ENCODE results near the gene SRCIN1. TPM values are rescaled to one million over a fixed set of nuclear protein-coding genes. Genes with fewer than 3 reads are reported as not detected.

SRCIN1 gene
- total RNA-seq, 1 experiment from 2014 or later, result 2.6 TPM

DNA sequence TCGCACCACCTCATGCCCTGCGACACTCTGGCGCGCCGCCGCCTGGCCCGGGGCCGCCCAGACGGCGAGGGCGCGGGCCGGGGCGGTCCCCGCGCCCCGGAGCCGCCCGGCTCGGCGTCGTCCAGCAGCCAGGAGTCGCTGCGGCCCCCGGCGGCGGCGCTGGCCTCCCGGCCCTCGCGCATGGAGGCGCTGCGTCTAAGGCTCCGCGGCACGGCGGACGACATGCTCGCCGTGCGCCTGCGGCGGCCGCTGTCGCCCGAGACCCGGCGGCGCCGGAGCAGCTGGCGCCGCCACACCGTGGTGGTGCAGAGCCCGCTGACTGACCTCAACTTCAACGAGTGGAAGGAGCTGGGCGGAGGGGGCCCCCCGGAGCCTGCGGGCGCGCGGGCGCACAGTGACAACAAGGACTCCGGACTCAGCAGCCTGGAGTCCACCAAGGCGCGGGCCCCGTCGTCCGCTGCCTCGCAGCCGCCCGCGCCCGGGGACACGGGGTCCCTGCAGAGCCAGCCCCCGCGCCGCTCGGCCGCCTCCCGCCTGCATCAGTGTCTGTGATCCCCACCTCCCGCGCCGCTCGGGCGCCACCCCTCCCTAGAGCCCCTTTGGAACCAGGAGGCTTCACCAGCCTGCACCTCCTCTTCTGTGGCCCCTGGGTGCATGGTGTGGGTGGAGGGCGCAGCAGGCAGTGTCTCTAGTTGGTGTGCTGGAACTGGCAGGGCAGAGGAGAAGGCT lies 95.2 kb downstream of the SRCIN1 start:
- H4K20me1 ChIP-seq (ENCODE audit: low read length), result no peaks in the 10 kb centered on the region
- H3K9me2 ChIP-seq (replicated peaks; ENCODE audit: low read length), result no peaks in the 10 kb centered on the region
- no peak for DNase-seq
- H3K4me1 ChIP-seq (ENCODE audit: insufficient read depth, low read length), result peaks cover 4% of the 10 kb centered on the region; the same call in 1 of the 2 replicates
- no peak overlapping the region for H3K4me3 ChIP-seq (ENCODE audit: low read length)
- TF ChIP-seq EZH2phosphoT487 (IDR thresholded peaks at IDR 0.05; ENCODE audit: borderline replicate concordance, low read length) (no peak), EZH2 (IDR thresholded peaks at IDR 0.05; ENCODE audit: low read length, unreplicated experiment) (no peak), CTCF (conservative IDR thresholded peaks at IDR 0.05; ENCODE audit: low read depth, low read length) (no peak)
- no peaks in the 10 kb centered on the region for H3F3A ChIP-seq (ENCODE audit: low read length, unreplicated experiment)
- no peak overlapping the region for H3K9ac ChIP-seq (ENCODE audit: low read length)
- H3K27me3 ChIP-seq (ENCODE audit: low read length), result no peaks in the 10 kb centered on the region
- ChIA-PET POLR2A (ENCODE audit: unreplicated experiment) (no interaction called here), CTCF (no interaction called here)
- BruUV-seq (replicated peaks), result no TSS peak
- intact Hi-C loops (cut with micrococcal nuclease), result no loop called here
- H3K79me2 ChIP-seq (ENCODE audit: low read length), result no peaks in the 10 kb centered on the region
- no peaks in the 10 kb centered on the region for H3K36me3 ChIP-seq (ENCODE audit: low read depth, low read length)
- no peak overlapping the region for H2AFZ ChIP-seq (ENCODE audit: low read length)
- no peak overlapping the region for H3K27ac ChIP-seq (ENCODE audit: low read length)
- no peak overlapping the region for H3K4me2 ChIP-seq (ENCODE audit: low read length)
- no peaks in the 10 kb centered on the region for H3K9me3 ChIP-seq (ENCODE audit: low read length)
- ATAC-seq, result no peak

DNA sequence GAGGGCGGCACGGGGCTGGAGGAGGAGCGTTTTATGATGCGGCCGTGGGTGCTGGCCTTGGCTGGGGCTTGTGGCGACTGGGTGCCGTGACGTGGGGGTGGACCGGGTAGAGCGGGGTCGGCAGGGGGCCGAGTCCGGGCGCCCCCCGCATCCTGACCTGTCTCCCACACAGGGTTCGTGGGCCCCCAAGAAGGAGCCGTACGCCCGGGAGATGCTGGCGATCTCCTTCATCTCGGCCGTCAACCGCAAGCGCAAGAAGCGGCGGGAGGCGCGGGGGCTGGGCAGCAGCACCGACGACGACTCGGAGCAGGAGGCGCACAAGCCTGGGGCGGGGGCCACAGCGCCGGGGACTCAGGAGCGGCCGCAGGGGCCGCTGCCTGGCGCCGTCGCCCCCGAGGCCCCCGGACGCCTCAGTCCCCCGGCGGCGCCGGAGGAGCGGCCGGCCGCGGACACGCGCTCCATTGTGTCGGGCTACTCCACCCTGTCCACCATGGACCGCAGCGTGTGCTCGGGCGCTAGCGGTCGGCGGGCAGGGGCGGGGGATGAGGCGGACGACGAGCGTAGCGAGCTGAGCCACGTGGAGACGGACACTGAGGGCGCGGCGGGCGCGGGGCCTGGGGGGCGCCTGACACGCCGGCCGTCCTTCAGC lies 95.9 kb downstream of the SRCIN1 start:
- DNase-seq, result no peak
- no peak overlapping the region for H3K27ac ChIP-seq (ENCODE audit: low read length)
- no TSS peak for BruUV-seq (replicated peaks)
- no peak for ATAC-seq
- intact Hi-C loops (cut with micrococcal nuclease), result no loop called here
- no peaks in the 10 kb centered on the region for H3K9me2 ChIP-seq (replicated peaks; ENCODE audit: low read length)
- no peak overlapping the region for H3K4me3 ChIP-seq (ENCODE audit: low read length)
- H3K4me2 ChIP-seq (ENCODE audit: low read length), result no peak overlapping the region
- H3K9ac ChIP-seq (ENCODE audit: low read length), result no peak overlapping the region
- H3K9me3 ChIP-seq (ENCODE audit: low read length), result no peaks in the 10 kb centered on the region
- H3K4me1 ChIP-seq (ENCODE audit: insufficient read depth, low read length), result peaks cover 4% of the 10 kb centered on the region; the same call in 1 of the 2 replicates
- ChIA-PET POLR2A (ENCODE audit: unreplicated experiment) (no interaction called here), CTCF (interaction anchor here (0.5 kb wide), 1 partner anchor 48 kb away, joined by 3 read pairs; no protein-coding TSS in a partner anchor)
- H2AFZ ChIP-seq (ENCODE audit: low read length), result no peak overlapping the region
- H3F3A ChIP-seq (ENCODE audit: low read length, unreplicated experiment), result no peaks in the 10 kb centered on the region
- no peaks in the 10 kb centered on the region for H3K27me3 ChIP-seq (ENCODE audit: low read length)
- H3K79me2 ChIP-seq (ENCODE audit: low read length), result no peaks in the 10 kb centered on the region
- no peaks in the 10 kb centered on the region for H3K36me3 ChIP-seq (ENCODE audit: low read depth, low read length)
- TF ChIP-seq CTCF (conservative IDR thresholded peaks at IDR 0.05; ENCODE audit: low read depth, low read length) (no peak), EZH2 (IDR thresholded peaks at IDR 0.05; ENCODE audit: low read length, unreplicated experiment) (no peak), EZH2phosphoT487 (IDR thresholded peaks at IDR 0.05; ENCODE audit: borderline replicate concordance, low read length) (no peak)
- H4K20me1 ChIP-seq (ENCODE audit: low read length), result no peaks in the 10 kb centered on the region

Measured in PC-3 (cell line).